GM12864 (cell line): ENCODE results near the gene TINAGL1.
"Not testable (repeated sequence)": the region's sequence is repeated elsewhere in the genome, so short reads cannot be mapped to it uniquely, and the experiment has no call there.

Source experiments
- DNase-seq: peaks from one replicate; pipeline ENCODE4 v3.0.0-alpha.2; 2011; ENCODE audit warnings: low read depth
- H3K4me3 ChIP-seq: 2 replicates; pipeline ENCODE4 v1.5.1; 2011; ENCODE audit warnings: mild to moderate bottlenecking, low read depth, low read length, control low read depth
- CTCF ChIP-seq: IDR thresholded peaks from 2 replicates; pipeline ENCODE4 v1.5.1; 2011; ENCODE audit warnings: low read depth, mild to moderate bottlenecking, moderate library complexity, low read length, control low read depth, inconsistent platforms; ENCODE audit errors: missing control alignments

TINAGL1 gene

GRCh38 chr1:31584869-31585735, 8.8 kb downstream of the TINAGL1 start:
- no peak for DNase-seq
- H3K4me3 ChIP-seq, result no peak overlapping the region
- no peak for TF ChIP-seq CTCF

- no peak for DNase-seq
- TF ChIP-seq CTCF, result no peak
- no peak overlapping the region for H3K4me3 ChIP-seq
Observed at GRCh38 chr1:31585736-31586365, 9.5 kb downstream of the TINAGL1 start.

GRCh38 chr1:31586376-31587327, 10.3 kb downstream of the TINAGL1 start:
- no peak overlapping the region for H3K4me3 ChIP-seq
- TF ChIP-seq CTCF, result no peak
- DNase-seq, result no peak

GRCh38 chr1:31587328-31587699, 11.0 kb downstream of the TINAGL1 start:
- DNase-seq, H3K4me3 ChIP-seq: not testable (repeated sequence)

- TF ChIP-seq CTCF, result peak; percentile 86
- no peak overlapping the region for H3K4me3 ChIP-seq
- no peak for DNase-seq
Observed at GRCh38 chr1:31587720-31588423, 11.6 kb downstream of the TINAGL1 start.

- no peak for DNase-seq
- TF ChIP-seq CTCF, result no peak
- H3K4me3 ChIP-seq, result no peak overlapping the region
Observed at GRCh38 chr1:31588751-31589515, 12.6 kb downstream of the TINAGL1 start.
